Lower lobe of right lung (tissue), 2 donors: ENCODE measurements around the gene FKBP1C. TPM values are rescaled to one million over a fixed set of nuclear protein-coding genes. Genes with fewer than 3 reads are reported as not detected.
"Not testable (repeated sequence)": the region's sequence is repeated elsewhere in the genome, so short reads cannot be mapped to it uniquely, and the experiment has no call there.

Source experiments
- ATAC-seq, 2 donors: fragments of 200-7000 bp; cut with Tn5 transposase; one replicate each; pipeline ENCODE4 v1.9.1; 2020 to 2022; ENCODE audit warnings: mild to moderate bottlenecking in 2 of 2, moderate library complexity in 2 of 2
- DNase-seq: peaks from one replicate; pipeline ENCODE4 v3.0.0-alpha.2; 2020
- H3K27ac ChIP-seq: fragments of 200-600 bp; one replicate; pipeline ENCODE4 v1.8.0; 2022
- H3K27me3 ChIP-seq: fragments of 200-600 bp; one replicate; pipeline ENCODE4 v1.8.0; 2022; ENCODE audit warnings: low read depth
- H3K36me3 ChIP-seq: fragments of 200-600 bp; one replicate; pipeline ENCODE4 v1.8.0; 2022; ENCODE audit warnings: mild to moderate bottlenecking
- H3K4me1 ChIP-seq: fragments of 200-600 bp; one replicate; pipeline ENCODE4 v1.8.0; 2022
- H3K4me3 ChIP-seq: fragments of 200-600 bp; one replicate; pipeline ENCODE4 v1.8.0; 2022; ENCODE audit warnings: mild to moderate bottlenecking
- H3K9me3 ChIP-seq: fragments of 200-600 bp; one replicate; pipeline ENCODE4 v1.8.0; 2022
- CTCF ChIP-seq: fragments of 200-600 bp; IDR thresholded peaks from one replicate; pipeline ENCODE4 v1.8.0; 2022; ENCODE audit warnings: antibody characterized with exemption, mild to moderate bottlenecking
- intact Hi-C: fragments of 100-400 bp; cut with DNase I; formaldehyde crosslinking; loops from one replicate; pipeline ENCODE4 v1.11.0; 2022
- total RNA-seq: library from RNA; stranded (reverse); fragmentation: NEBNext Ultra II Directional; extraction: Animal tissue kit (Norgen Biotek cat#: 25700); gene quantifications from one replicate; pipeline ENCODE4 v1.2.1, GENCODE V29; 2021
- donor health status: DM: no; HTN: yes; CAD: no; lungs with severe emphysema.

Gene FKBP1C
- total RNA-seq, 1 donor from 2014 or later = 1.1 TPM

GRCh38 chr6:63188828-63189227 lies 22.4 kb upstream of the FKBP1C start:
- intact Hi-C loops = no loop called here
- H3K4me3 ChIP-seq = no peak overlapping the region
- DNase-seq (no peak), ATAC-seq (no peak)
- H3K27ac ChIP-seq = no peak overlapping the region
- no peaks in the 10 kb centered on the region for H3K36me3 ChIP-seq
- no peaks in the 10 kb centered on the region for H3K9me3 ChIP-seq
- H3K4me1 ChIP-seq = no peaks in the 10 kb centered on the region
- no peaks in the 10 kb centered on the region for H3K27me3 ChIP-seq
- no peak for TF ChIP-seq CTCF

DNA sequence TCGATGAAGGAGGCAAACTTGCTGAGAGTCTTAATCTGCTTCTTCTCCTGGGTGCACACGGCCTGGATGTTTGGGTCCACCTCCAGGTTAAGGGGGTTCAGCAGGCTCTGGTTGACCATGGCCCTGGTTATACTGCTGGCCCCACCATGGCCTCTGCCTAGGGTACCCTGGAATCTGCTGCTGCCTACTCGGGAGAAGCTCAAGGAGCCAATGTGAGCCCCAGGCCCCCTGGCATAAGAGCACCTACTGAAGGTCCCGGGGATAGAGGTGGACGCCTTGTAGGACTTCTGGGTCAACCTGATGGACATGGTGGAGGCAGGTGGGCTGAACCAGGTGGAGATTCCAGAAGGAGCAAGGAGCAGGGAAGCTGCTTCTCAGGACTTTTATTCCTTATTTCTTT lies 17.9 kb upstream of the FKBP1C start:
- TF ChIP-seq CTCF = no peak
- H3K27me3 ChIP-seq = no peaks in the 10 kb centered on the region
- no peaks in the 10 kb centered on the region for H3K36me3 ChIP-seq
- intact Hi-C loops = no loop called here
- H3K9me3 ChIP-seq = no peaks in the 10 kb centered on the region
- H3K27ac ChIP-seq = no peak overlapping the region
- ATAC-seq = no peak
- DNase-seq = no peak
- no peak overlapping the region for H3K4me3 ChIP-seq
- H3K4me1 ChIP-seq = no peaks in the 10 kb centered on the region

DNA sequence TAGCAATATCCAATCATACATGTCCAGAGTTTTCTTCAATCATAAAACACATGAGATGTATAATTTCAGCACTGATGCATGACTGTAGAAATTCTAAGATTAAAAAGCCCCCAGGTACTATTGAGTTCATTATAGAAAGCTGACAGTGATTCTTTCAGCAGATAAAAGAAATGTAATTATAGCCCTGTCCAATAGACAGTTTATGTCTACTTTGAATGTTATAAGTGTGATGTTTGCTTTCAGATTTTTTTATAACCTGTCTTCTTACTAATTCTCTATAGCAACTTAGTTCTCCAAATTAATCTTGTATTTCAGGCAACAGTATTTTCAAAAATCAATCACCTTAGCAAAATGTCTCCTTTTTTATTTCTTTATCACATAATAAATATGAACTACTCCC lies 13.5 kb upstream of the FKBP1C start:
- no peaks in the 10 kb centered on the region for H3K4me1 ChIP-seq
- no peak for TF ChIP-seq CTCF
- ATAC-seq = no peak

DNA sequence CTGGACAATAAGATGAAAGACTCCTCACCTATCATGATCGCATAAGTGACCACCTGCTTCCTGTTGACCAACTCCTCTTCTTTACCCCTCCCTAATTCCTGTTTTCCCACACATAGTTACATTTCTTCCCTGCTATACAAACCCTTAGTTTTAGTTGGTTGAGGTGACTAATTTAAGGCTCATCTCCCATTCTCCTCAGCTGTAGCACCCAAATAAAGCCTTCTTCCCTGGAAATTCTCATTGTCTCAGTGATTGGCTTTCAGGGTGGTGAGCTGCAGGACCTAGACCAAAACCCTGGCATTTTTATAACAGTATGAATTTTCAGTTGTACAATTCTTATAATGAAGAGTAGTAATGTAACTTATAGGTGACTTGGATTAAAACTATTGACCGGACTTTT lies 2.1 kb downstream of the FKBP1C start:
- DNase-seq (no peak), ATAC-seq (no peak)
- no peaks in the 10 kb centered on the region for H3K36me3 ChIP-seq
- peaks cover 5% of the 10 kb centered on the region for H3K9me3 ChIP-seq
- no peaks in the 10 kb centered on the region for H3K4me1 ChIP-seq
- no peaks in the 10 kb centered on the region for H3K27me3 ChIP-seq
- intact Hi-C loops = no loop called here
- H3K4me3 ChIP-seq = no peak overlapping the region
- no peak for TF ChIP-seq CTCF
- no peak overlapping the region for H3K27ac ChIP-seq

More for the DNA sequence above, 13.5 kb upstream of the FKBP1C start:
- H3K4me3 ChIP-seq = no peak overlapping the region
- peaks cover 3% of the 10 kb centered on the region for H3K9me3 ChIP-seq
- H3K27me3 ChIP-seq = no peaks in the 10 kb centered on the region
- no peak for DNase-seq
- intact Hi-C loops = no loop called here
- no peak overlapping the region for H3K27ac ChIP-seq
- H3K36me3 ChIP-seq = no peaks in the 10 kb centered on the region

DNA sequence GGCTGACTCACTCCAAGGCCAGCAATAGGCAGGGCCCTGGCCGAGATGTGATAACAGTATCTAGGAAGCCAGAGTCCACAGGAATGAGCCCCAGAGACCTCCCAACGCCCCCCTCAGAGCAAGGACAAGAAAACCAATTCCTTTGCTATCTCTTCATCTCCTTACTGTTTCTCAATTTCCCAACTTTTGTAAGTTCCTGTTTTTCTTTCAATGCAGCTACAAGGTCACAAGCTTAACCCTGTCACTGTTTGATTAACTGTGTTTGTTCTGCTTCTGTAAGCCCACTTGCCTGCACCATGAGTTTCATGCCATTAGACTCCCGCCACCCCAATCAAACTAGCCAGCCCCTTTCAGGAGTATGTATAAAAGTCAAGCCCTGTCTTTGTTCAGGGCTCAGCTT lies 3.5 kb downstream of the FKBP1C start:
- intact Hi-C loops = no loop called here
- DNase-seq = no peak
- Histone ChIP-seq H3K4me1 (no peaks in the 10 kb centered on the region), H3K9me3 (peaks cover 4% of the 10 kb centered on the region), H3K36me3 (no peaks in the 10 kb centered on the region), H3K27ac (no peak overlapping the region), H3K4me3 (no peak overlapping the region), H3K27me3 (no peaks in the 10 kb centered on the region)
- ATAC-seq = no peak
- TF ChIP-seq CTCF = no peak

- ATAC-seq (no peak), DNase-seq (no peak)
- TF ChIP-seq CTCF = no peak
- Histone ChIP-seq H3K9me3 (no peaks in the 10 kb centered on the region), H3K27me3 (no peaks in the 10 kb centered on the region), H3K27ac (no peak overlapping the region), H3K36me3 (no peaks in the 10 kb centered on the region), H3K4me3 (no peak overlapping the region), H3K4me1 (no peaks in the 10 kb centered on the region)
- intact Hi-C loops = no loop called here
Observed at GRCh38 chr6:63224179-63224578, 12.9 kb downstream of the FKBP1C start.

DNA sequence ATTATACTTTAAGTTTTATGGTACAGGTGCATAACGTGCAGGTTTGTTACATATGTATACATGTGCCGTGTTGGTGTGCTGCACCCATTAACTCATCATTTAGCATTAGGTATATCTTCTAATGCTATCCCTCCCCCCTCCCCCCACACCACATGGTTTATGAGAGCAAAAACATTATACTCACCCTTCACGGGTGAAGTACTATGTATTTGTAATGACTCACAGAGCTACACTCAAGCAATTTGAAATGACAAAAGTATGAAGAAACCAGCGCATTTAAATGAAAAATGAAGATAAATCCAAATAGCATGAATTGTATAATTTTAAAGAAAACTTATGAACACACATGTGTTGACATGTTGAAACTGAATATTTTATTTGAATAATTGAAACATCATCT lies 14.7 kb downstream of the FKBP1C start:
- H3K27ac ChIP-seq, DNase-seq, H3K4me1 ChIP-seq, intact Hi-C loops, H3K27me3 ChIP-seq, H3K4me3 ChIP-seq, H3K36me3 ChIP-seq, ATAC-seq, H3K9me3 ChIP-seq: not testable (repeated sequence)

- H3K27ac ChIP-seq, ATAC-seq, DNase-seq, H3K4me3 ChIP-seq, H3K4me1 ChIP-seq, H3K27me3 ChIP-seq, H3K36me3 ChIP-seq, H3K9me3 ChIP-seq, intact Hi-C loops: not testable (repeated sequence)
Observed at GRCh38 chr6:63227928-63228894, 16.9 kb downstream of the FKBP1C start.
